ENCODE results near the gene HSPA12A. TPM values are rescaled to one million over a fixed set of nuclear protein-coding genes. Genes with fewer than 3 reads are reported as not detected.

The HSPA12A gene
- total and polyA plus RNA-seq, 9 of the 15 experiments (the other 6 are each of a cell fraction or from before 2014, with no cell fraction given): 0.01 to 0.18 (median 0.04) TPM; not detected in 4

GRCh38 chr10:116684781-116685180, 57.6 kb downstream of the HSPA12A start:
- Histone ChIP-seq H3K4me2 (ENCODE audit: insufficient read depth, low read length) (no peak overlapping the region), H2AFZ (ENCODE audit: low read depth, low read length) (no peak overlapping the region), H3K27ac (ENCODE audit: extremely low read depth, low read depth, low read length) (no peak overlapping the region), H3K4me1 (replicated peaks in 1 of 2; ENCODE audit: control insufficient read depth in 2 of 2, insufficient read depth in 2 of 2, low read length in 2 of 2) (no peaks in the 10 kb centered on the region; a peak in 1 of 5 replicates), H4K20me1 (replicated peaks; ENCODE audit: control insufficient read depth, insufficient read depth, low read length) (no peaks in the 10 kb centered on the region), H3K4me3 (no peak overlapping the region), H3K9me1 (ENCODE audit: control insufficient read depth, insufficient read depth, low read length) (no peaks in the 10 kb centered on the region), H3K9me3 (replicated peaks; ENCODE audit: control insufficient read depth, insufficient read depth, low read depth, low read length) (no peaks in the 10 kb centered on the region), H3K79me2 (ENCODE audit: control insufficient read depth, insufficient read depth, low read length) (no peaks in the 10 kb centered on the region), H3K9ac (ENCODE audit: insufficient read depth in 1 of 2, low read depth in 2 of 2, low read length in 2 of 2) (no peak overlapping the region), H3K36me3 (ENCODE audit: control insufficient read depth, insufficient read depth, low read length) (no peaks in the 10 kb centered on the region), H3K27me3 (ENCODE audit: control insufficient read depth in 2 of 2, insufficient read depth in 2 of 2, low read length in 2 of 2) (peaks cover 0 to 15% of the 10 kb centered on the region in 2 experiments; a peak in 1 of 5 replicates)
- no peak for DNase-seq (ENCODE audit: extremely low read depth in 1 of 4, low spot score in 3 of 4)
- intact Hi-C loops (cut with micrococcal nuclease): loop anchor here (5.0 kb wide), 1 partner anchor 493 kb away; no protein-coding TSS in a partner anchor
- ChIA-PET POLR2A (no interaction called here), CTCF (ENCODE audit: low intra/inter-chr PET ratio) (no interaction called here)
- in situ Hi-C loops (cut with MboI): loop anchor here (10.0 to 25.0 kb wide), 2 partner anchors 103 to 490 kb away; no protein-coding TSS in a partner anchor
- no peak for FAIRE-seq
- no peak for ATAC-seq
- no peak for TF ChIP-seq BRD4 (IDR thresholded peaks at IDR 0.05)
- no peak for TF ChIP-seq XRCC5 (IDR thresholded peaks at IDR 0.05; ENCODE audit: low read depth, low read length)
- no peak for TF ChIP-seq ZNF785 (CRISPR knock-in tag; IDR thresholded peaks at IDR 0.05)
- TF ChIP-seq, protein P1, sequence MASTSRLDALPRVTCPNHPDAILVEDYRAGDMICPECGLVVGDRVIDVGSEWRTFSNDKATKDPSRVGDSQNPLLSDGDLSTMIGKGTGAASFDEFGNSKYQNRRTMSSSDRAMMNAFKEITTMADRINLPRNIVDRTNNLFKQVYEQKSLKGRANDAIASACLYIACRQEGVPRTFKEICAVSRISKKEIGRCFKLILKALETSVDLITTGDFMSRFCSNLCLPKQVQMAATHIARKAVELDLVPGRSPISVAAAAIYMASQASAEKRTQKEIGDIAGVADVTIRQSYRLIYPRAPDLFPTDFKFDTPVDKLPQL (IDR thresholded peaks at IDR 0.05; ENCODE audit: extremely low read depth, insufficient read length): no peak
- no peak for TF ChIP-seq GTF2A2 (tag; IDR thresholded peaks at IDR 0.05)
- no peak for TF ChIP-seq KLF10 (CRISPR knock-in tag; IDR thresholded peaks at IDR 0.05)
- TF ChIP-seq SREBF1 (IDR thresholded peaks at IDR 0.05; ENCODE audit: borderline replicate concordance, low read depth, low read length): no peak
- TF ChIP-seq ZMIZ1 (IDR thresholded peaks at IDR 0.05; ENCODE audit: low read depth in 2 of 2, low read length in 2 of 2): no peak
- no peak for TF ChIP-seq TSC22D4 (tag; IDR thresholded peaks at IDR 0.05)
- TF ChIP-seq RBM39 (optimal IDR thresholded peaks at IDR 0.05; ENCODE audit: low read depth, low read length): no peak
- no peak for TF ChIP-seq ZNF76 (CRISPR knock-in tag; IDR thresholded peaks at IDR 0.05; ENCODE audit: borderline replicate concordance)
- TF ChIP-seq MAFK (IDR thresholded peaks at IDR 0.05; ENCODE audit: low read length): no peak
- TF ChIP-seq POLR3G (IDR thresholded peaks at IDR 0.05; ENCODE audit: extremely low read depth, insufficient read length, insufficient replicate concordance): no peak
- TF ChIP-seq, protein P2, sequence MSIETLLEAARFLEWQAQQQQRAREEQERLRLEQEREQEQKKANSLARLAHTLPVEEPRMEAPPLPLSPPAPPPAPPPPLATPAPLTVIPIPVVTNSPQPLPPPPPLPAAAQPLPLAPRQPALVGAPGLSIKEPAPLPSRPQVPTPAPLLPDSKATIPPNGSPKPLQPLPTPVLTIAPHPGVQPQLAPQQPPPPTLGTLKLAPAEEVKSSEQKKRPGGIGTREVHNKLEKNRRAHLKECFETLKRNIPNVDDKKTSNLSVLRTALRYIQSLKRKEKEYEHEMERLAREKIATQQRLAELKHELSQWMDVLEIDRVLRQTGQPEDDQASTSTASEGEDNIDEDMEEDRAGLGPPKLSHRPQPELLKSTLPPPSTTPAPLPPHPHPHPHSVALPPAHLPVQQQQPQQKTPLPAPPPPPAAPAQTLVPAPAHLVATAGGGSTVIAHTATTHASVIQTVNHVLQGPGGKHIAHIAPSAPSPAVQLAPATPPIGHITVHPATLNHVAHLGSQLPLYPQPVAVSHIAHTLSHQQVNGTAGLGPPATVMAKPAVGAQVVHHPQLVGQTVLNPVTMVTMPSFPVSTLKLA (conservative IDR thresholded peaks at IDR 0.05): no peak
- TF ChIP-seq PRMT5 (CRISPR knock-in tag; IDR thresholded peaks at IDR 0.05): no peak
- TF ChIP-seq FOXK2 (conservative IDR thresholded peaks at IDR 0.05 in 1 of 2, IDR thresholded peaks at IDR 0.05 in 1 of 2; ENCODE audit: low read depth in 2 of 2): no peak
- TF ChIP-seq MYNN (IDR thresholded peaks at IDR 0.05): no peak
- no peak for TF ChIP-seq MYNN (CRISPR knock-in tag; IDR thresholded peaks at IDR 0.05)
- no TSS peak for BruUV-seq (replicated peaks)
- 0% methylated on average over 3 of the region's 5 CpGs for WGBS (ENCODE audit: insufficient coverage, low coverage, missing lambda C conversion rate)

All from K562 (cell line).